GM21390 (cell line): ENCODE results near the gene KRTAP6-3.

ENCODE experiments used
- ATAC-seq: cut with Tn5 transposase; IDR thresholded peaks from one replicate; pipeline ENCODE4 v1.9.1; 2021; ENCODE audit not compliant: unreplicated experiment

Gene KRTAP6-3

DNA sequence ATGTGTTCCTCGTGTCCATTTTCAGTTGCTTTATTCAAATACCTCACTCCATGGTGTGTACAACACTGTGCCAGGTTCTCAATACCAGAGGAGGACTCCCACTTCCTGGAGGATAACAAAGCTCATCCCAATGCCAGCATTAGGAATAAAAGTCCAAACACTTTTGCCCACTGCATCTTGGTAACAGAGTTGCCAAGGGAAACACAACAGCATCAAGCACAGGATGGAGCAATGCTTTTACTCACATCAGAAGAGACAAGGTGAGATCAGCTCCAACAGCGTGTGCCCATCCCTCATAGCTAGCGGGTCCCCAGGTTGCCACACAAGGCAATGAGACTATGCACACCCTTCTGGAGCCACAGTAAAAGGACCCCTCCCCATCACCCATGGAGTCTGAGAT, 31.1 kb downstream of the KRTAP6-3 start:
- ATAC-seq = no peak

DNA sequence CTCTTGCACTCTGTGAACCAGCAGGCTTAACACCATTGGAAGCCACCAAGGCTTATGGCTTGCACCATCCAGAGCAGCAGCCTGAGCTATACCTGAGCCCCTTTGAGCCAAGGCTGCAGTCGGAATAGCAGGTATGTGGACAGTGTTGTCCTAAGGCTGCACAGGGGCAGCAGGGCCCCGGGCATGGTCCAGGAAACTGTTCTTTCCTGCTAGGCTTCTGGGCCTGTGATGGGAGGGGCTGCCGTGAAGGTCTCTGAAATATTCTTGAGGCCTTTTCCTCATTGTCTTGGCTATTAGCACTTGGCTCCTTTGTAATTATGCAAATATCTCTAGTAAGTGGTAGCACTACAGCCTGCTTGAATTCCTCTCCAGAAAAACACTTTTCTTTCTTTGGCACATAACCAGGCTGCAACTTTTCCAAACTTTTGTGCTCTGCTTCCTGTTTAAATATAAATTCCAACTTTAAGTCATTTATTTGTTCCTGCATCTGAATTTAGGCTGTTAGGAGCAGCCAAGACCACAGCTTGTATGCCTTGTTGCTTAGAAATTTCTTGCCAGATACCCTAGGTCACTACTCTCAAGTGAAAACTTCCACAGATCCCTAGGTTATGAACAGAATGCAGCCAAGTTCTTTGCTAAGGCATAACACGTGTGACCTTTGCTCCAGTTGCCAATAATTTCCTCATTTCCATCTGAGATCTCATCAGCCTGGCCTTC, 33.4 kb downstream of the KRTAP6-3 start:
- no peak for ATAC-seq

DNA sequence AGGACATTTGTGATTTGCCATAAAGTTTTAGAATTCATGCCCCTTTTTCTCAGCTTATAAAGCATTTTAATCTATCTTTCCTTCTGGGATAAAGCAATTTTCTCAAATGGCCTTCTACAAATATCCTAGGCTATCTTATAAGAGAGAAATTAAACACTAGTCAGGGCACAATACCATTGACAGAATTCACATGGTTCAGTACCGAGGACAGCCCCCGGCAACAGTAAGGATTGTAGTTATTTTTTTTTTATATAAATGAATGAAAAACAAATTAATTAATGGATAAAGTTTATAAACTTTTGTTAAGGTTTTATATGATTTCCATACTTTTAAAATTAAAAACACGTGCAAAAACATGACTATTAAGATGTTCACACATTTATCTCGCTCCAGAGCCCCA, 35.9 kb downstream of the KRTAP6-3 start:
- no peak for ATAC-seq

DNA sequence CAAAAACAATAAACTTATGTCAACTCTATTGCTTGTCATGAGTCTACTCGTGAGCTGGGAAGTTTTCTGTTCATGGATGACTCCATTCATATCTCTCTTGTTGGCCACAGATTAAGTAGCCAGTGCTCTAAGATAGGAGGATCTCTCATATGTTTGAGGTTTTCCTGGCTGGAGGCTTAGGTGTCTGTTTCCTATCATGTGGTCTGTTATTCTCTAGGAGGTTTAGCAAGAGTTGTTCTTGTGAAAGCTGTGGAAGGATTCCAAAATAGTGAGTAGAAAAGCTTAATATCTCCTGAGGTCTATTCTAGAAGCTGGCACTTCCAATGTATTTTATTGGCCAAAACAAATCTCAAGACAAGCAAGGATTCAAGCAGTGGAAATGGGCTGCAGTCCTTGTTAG, 37.0 kb downstream of the KRTAP6-3 start:
- no peak for ATAC-seq

DNA sequence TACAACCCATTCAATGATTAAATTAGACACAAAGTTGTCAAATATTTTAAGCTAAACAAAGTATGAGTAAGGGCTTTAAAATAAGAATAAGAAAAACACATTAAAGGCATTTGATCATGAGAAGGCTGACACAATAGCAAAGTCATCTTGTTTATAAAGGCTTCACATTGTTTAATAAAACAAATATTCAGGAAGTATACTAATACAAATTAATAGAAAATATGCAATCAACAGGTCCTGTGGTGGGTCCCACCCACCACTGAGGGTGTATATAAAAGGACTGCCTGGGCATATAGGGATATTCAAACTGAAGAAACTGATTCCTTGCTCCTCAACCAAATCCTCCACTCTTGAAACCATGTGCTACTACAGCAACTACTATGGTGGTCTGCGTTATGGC, 42.7 kb downstream of the KRTAP6-3 start, which contains the start of gene KRTAP20-2:
Gene KRTAP20-2, plus strand, starts transcription at position 301 of the 400 bp plus-strand sequence. Its CDS starts 58 bp downstream, at position 359.
- no peak for ATAC-seq

DNA sequence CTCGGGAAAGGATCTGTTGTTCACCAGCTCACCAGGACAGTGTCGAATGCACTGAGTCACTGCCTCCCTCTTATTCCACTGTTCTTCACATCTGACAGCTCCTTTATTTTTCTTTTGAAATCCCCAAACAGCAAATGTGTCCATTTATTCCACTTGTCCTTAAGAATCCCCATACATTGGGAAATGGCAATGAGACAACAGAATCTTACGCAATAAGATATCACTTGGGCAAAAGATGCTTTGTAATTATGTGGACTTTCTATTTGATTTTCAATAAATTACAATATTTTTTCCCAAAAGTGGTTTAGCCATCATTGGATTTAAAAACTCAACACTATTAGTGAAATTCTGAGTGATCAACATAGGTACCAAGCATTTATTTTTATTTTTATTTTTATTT, 46.4 kb downstream of the KRTAP6-3 start:
- ATAC-seq = no peak

DNA sequence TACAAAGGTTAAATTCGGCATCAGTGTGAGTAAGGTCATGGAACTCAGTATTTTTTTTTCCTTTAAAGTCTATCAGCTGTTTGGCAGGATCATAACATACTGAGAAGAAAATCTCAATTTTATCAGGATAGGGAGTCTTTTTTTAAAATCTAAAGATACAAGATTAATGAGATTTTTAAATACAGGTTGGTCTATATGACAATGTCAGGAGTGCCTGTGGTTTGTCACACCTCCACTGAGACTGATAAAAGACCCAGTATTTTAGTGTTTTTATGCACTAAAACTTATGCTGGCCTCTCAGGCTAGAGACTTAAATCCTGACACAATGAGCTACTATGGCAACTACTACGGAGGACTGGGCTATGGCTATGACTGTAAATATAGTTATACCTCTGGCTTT, 50.3 kb downstream of the KRTAP6-3 start, which contains the start of gene KRTAP20-3:
Gene KRTAP20-3, plus strand, starts transcription at position 301 of the 400 bp plus-strand sequence.
- no peak for ATAC-seq
